Activated CD4-positive, alpha-beta memory T cell treated with anti-CD3 and anti-CD28 coated beads for 36 hours (primary cell): ENCODE results near the gene UBLCP1. TPM values are rescaled to one million over a fixed set of nuclear protein-coding genes. Genes with fewer than 3 reads are reported as not detected.
A peak's percentile ranks its signal among the peaks of the same experiment; 100 is the strongest.
"Not testable (repeated sequence)": the region's sequence is repeated elsewhere in the genome, so short reads cannot be mapped to it uniquely, and the experiment has no call there.

Experiments used
- CTCF ChIA-PET: fragments of 350-600 bp; sonication (Branson Sonifier 250); formaldehyde crosslinking; loops from one replicate; lab custom pipeline; 2021; ENCODE audit warnings: antibody characterized with exemption, inconsistent platforms; lab: Charles Lee
- POLR2A ChIA-PET: fragments of 350-600 bp; sonication (Branson Sonifier 250); formaldehyde crosslinking; loops from one replicate; lab custom pipeline; 2021; ENCODE audit warnings: antibody characterized with exemption; lab: Charles Lee
- DNase-seq: peaks from one replicate; pipeline ENCODE4 v3.0.0-alpha.2; 2020
- H3K27ac Mint-ChIP-seq: one replicate; pipeline ENCODE4 v1.8.0; 2021; ENCODE audit warnings: mixed read lengths
- H3K27me3 Mint-ChIP-seq: one replicate; pipeline ENCODE4 v1.8.0; 2021; ENCODE audit warnings: mixed read lengths
- H3K36me3 Mint-ChIP-seq: one replicate; pipeline ENCODE4 v1.8.0; 2021; ENCODE audit warnings: mixed read lengths
- H3K4me1 Mint-ChIP-seq: one replicate; pipeline ENCODE4 v1.8.0; 2021; ENCODE audit warnings: low read depth, mixed read lengths
- H3K4me3 Mint-ChIP-seq: one replicate; pipeline ENCODE4 v1.8.0; 2021; ENCODE audit warnings: mild to moderate bottlenecking, mixed read lengths
- H3K9me3 Mint-ChIP-seq: one replicate; pipeline ENCODE4 v1.8.0; 2021; ENCODE audit warnings: mixed read lengths
- intact Hi-C: fragments of 100-400 bp; cut with micrococcal nuclease; formaldehyde crosslinking; loops from one replicate; pipeline ENCODE4 v1.15.1; 2023
- total RNA-seq, 2 experiments: library from RNA; stranded (reverse); gene quantifications; one replicate each; pipeline ENCODE4 v1.2.3, GENCODE V29; 2021

UBLCP1 gene
- total RNA-seq, 2 experiments from 2014 or later, result 32.9 to 34.4 TPM

GRCh38 chr5:159257629-159258283 is 5.3 kb upstream of the UBLCP1 start:
- no peaks in the 10 kb centered on the region for H3K27me3 Mint-ChIP-seq
- peaks cover 8% of the 10 kb centered on the region for H3K4me1 Mint-ChIP-seq
- POLR2A ChIA-PET, result no interaction called here
- no peak overlapping the region for H3K27ac Mint-ChIP-seq
- peaks cover 2% of the 10 kb centered on the region for H3K36me3 Mint-ChIP-seq
- intact Hi-C loops, result no loop called here
- H3K4me3 Mint-ChIP-seq, result no peak overlapping the region
- H3K9me3 Mint-ChIP-seq, result no peaks in the 10 kb centered on the region
- no peak for DNase-seq
- CTCF ChIA-PET, result no interaction called here

- CTCF ChIA-PET, result interaction anchor here (0.6 kb wide), 1 partner anchor 289 kb away, joined by 3 read pairs; no protein-coding TSS in a partner anchor
- DNase-seq, result no peak
- H3K4me3 Mint-ChIP-seq, result no peak overlapping the region
- H3K27ac Mint-ChIP-seq, result no peak overlapping the region
- no peaks in the 10 kb centered on the region for H3K27me3 Mint-ChIP-seq
- POLR2A ChIA-PET, result no interaction called here
- H3K9me3 Mint-ChIP-seq, result no peaks in the 10 kb centered on the region
- intact Hi-C loops, result no loop called here
- H3K36me3 Mint-ChIP-seq, result peaks cover 2% of the 10 kb centered on the region
- H3K4me1 Mint-ChIP-seq, result peaks cover 8% of the 10 kb centered on the region
Observed at GRCh38 chr5:159258361-159258760, 4.7 kb upstream of the UBLCP1 start.

GRCh38 chr5:159260212-159260611 is 2.9 kb upstream of the UBLCP1 start:
- H3K27me3 Mint-ChIP-seq, H3K4me3 Mint-ChIP-seq, H3K27ac Mint-ChIP-seq, H3K36me3 Mint-ChIP-seq, H3K9me3 Mint-ChIP-seq, CTCF ChIA-PET, DNase-seq: not testable (repeated sequence)
- intact Hi-C loops, result loop anchor here (10.0 kb wide), 1 partner anchor 515 kb away; no protein-coding TSS in a partner anchor
- H3K4me1 Mint-ChIP-seq, result peaks cover 20% of the 10 kb centered on the region
- POLR2A ChIA-PET, result interaction anchor here (0.5 kb wide), 1 partner anchor 81 kb away, joined by 3 read pairs; no protein-coding TSS in a partner anchor

GRCh38 chr5:159262472-159262858 is 625 bp upstream of the UBLCP1 start:
- peaks cover 11% of the 10 kb centered on the region for H3K9me3 Mint-ChIP-seq
- no peaks in the 10 kb centered on the region for H3K27me3 Mint-ChIP-seq
- H3K36me3 Mint-ChIP-seq, result peaks cover 24% of the 10 kb centered on the region
- intact Hi-C loops, result loop anchor here (1.0 to 10.0 kb wide), 2 partner anchors 106 to 512 kb away; no protein-coding TSS in a partner anchor
- H3K4me3 Mint-ChIP-seq, result peak overlapping the region; percentile 97
- H3K4me1 Mint-ChIP-seq, result peaks cover 32% of the 10 kb centered on the region
- DNase-seq, result peak; percentile 18
- POLR2A ChIA-PET, result interaction anchor here (0.8 to 3.2 kb wide), 2 partner anchors 48 to 54 kb away, joined by 3 to 16 read pairs; no protein-coding TSS in a partner anchor
- H3K27ac Mint-ChIP-seq, result peak overlapping the region; percentile 94
- CTCF ChIA-PET, result interaction anchor here (1.1 to 2.1 kb wide), 3 partner anchors 54 to 106 kb away, joined by 3 to 14 read pairs (median 4); no protein-coding TSS in a partner anchor

GRCh38 chr5:159263569-159263905 is 447 bp downstream of the UBLCP1 start:
- Mint-ChIP-seq H3K4me3 (peak overlapping the region; percentile 97), H3K27ac (peak overlapping the region; percentile 94), H3K4me1 (peaks cover 38% of the 10 kb centered on the region), H3K36me3 (peaks cover 28% of the 10 kb centered on the region), H3K27me3 (no peaks in the 10 kb centered on the region), H3K9me3 (peaks cover 11% of the 10 kb centered on the region)
- no peak for DNase-seq
- ChIA-PET CTCF (interaction anchor here (1.0 to 1.7 kb wide), 2 partner anchors 107 to 131 kb away, joined by 3 to 8 read pairs; no protein-coding TSS in a partner anchor), POLR2A (interaction anchor here (3.2 kb wide), 1 partner anchor 55 kb away, joined by 16 read pairs; no protein-coding TSS in a partner anchor)
- intact Hi-C loops, result loop anchor here (1.0 to 10.0 kb wide), 4 partner anchors 23 to 511 kb away; partner anchors contain the start of gene RNF145

GRCh38 chr5:159266764-159267163 is 3.7 kb downstream of the UBLCP1 start:
- POLR2A ChIA-PET, H3K4me3 Mint-ChIP-seq, DNase-seq, H3K27me3 Mint-ChIP-seq, H3K27ac Mint-ChIP-seq, CTCF ChIA-PET: not testable (repeated sequence)
- intact Hi-C loops, result loop anchor here (10.0 kb wide), 1 partner anchor 508 kb away; no protein-coding TSS in a partner anchor
- Mint-ChIP-seq H3K9me3 (peaks cover 11% of the 10 kb centered on the region), H3K36me3 (peaks cover 44% of the 10 kb centered on the region), H3K4me1 (peaks cover 51% of the 10 kb centered on the region)

GRCh38 chr5:159269723-159270122 is 6.6 kb downstream of the UBLCP1 start:
- peaks cover 53% of the 10 kb centered on the region for H3K36me3 Mint-ChIP-seq
- DNase-seq, result no peak
- intact Hi-C loops, result loop anchor here (10.0 kb wide), 1 partner anchor 505 kb away; no protein-coding TSS in a partner anchor
- ChIA-PET POLR2A (no interaction called here), CTCF (no interaction called here)
- no peaks in the 10 kb centered on the region for H3K27me3 Mint-ChIP-seq
- H3K4me1 Mint-ChIP-seq, result peaks cover 33% of the 10 kb centered on the region
- H3K4me3 Mint-ChIP-seq, result no peak overlapping the region
- H3K27ac Mint-ChIP-seq, result peak overlapping the region; percentile 33
- H3K9me3 Mint-ChIP-seq, result peaks cover 11% of the 10 kb centered on the region

GRCh38 chr5:159273923-159274322 is 10.8 kb downstream of the UBLCP1 start:
- Mint-ChIP-seq H3K36me3 (peaks cover 44% of the 10 kb centered on the region), H3K4me3 (no peak overlapping the region)
- intact Hi-C loops, result no loop called here

GRCh38 chr5:159274676-159275075 is 11.6 kb downstream of the UBLCP1 start:
- no peak overlapping the region for H3K4me3 Mint-ChIP-seq
- intact Hi-C loops, result no loop called here
- POLR2A ChIA-PET, result no interaction called here

More at GRCh38 chr5:159273923-159274322, 10.8 kb downstream of the UBLCP1 start:
- Mint-ChIP-seq H3K27ac (no peak overlapping the region), H3K4me1 (peaks cover 14% of the 10 kb centered on the region), H3K9me3 (no peaks in the 10 kb centered on the region), H3K27me3 (no peaks in the 10 kb centered on the region)
- no peak for DNase-seq
- CTCF ChIA-PET, result interaction anchor here (1.0 to 2.2 kb wide), 3 partner anchors 42 to 117 kb away, joined by 3 to 8 read pairs (median 5); no protein-coding TSS in a partner anchor
- POLR2A ChIA-PET, result no interaction called here

GRCh38 chr5:159286420-159287035 is 23.4 kb downstream of the UBLCP1 start:
- no peak overlapping the region for H3K4me3 Mint-ChIP-seq
- peaks cover 8% of the 10 kb centered on the region for H3K36me3 Mint-ChIP-seq
- no peaks in the 10 kb centered on the region for H3K9me3 Mint-ChIP-seq
- no peak overlapping the region for H3K27ac Mint-ChIP-seq
- H3K4me1 Mint-ChIP-seq, result no peaks in the 10 kb centered on the region
- ChIA-PET CTCF (interaction anchor here (0.6 to 2.2 kb wide), 9 partner anchors 31 to 701 kb away, joined by 3 to 15 read pairs (median 3); no protein-coding TSS in a partner anchor), POLR2A (no interaction called here)
- no peaks in the 10 kb centered on the region for H3K27me3 Mint-ChIP-seq
- intact Hi-C loops, result loop anchor here (1.0 to 2.0 kb wide), 2 partner anchors 630 to 701 kb away; partner anchors contain the start of gene ADRA1B
- DNase-seq, result no peak

More at GRCh38 chr5:159274676-159275075, 11.6 kb downstream of the UBLCP1 start:
- Mint-ChIP-seq H3K4me1 (peaks cover 10% of the 10 kb centered on the region), H3K27me3 (no peaks in the 10 kb centered on the region), H3K36me3 (peaks cover 45% of the 10 kb centered on the region), H3K9me3 (no peaks in the 10 kb centered on the region), H3K27ac (no peak overlapping the region)
- no peak for DNase-seq
- CTCF ChIA-PET, result interaction anchor here (1.0 to 2.2 kb wide), 2 partner anchors 41 to 42 kb away, joined by 3 to 5 read pairs; no protein-coding TSS in a partner anchor

- Mint-ChIP-seq H3K27ac (no peak overlapping the region), H3K36me3 (peaks cover 2% of the 10 kb centered on the region), H3K9me3 (no peaks in the 10 kb centered on the region), H3K4me1 (no peaks in the 10 kb centered on the region), H3K4me3 (no peak overlapping the region), H3K27me3 (no peaks in the 10 kb centered on the region)
- ChIA-PET POLR2A (no interaction called here), CTCF (interaction anchor here (1.1 kb wide), 1 partner anchor 731 kb away, joined by 3 read pairs; no protein-coding TSS in a partner anchor)
- intact Hi-C loops, result no loop called here
- no peak for DNase-seq
Observed at GRCh38 chr5:159290741-159291140, 27.7 kb downstream of the UBLCP1 start.

- Mint-ChIP-seq H3K27me3 (no peaks in the 10 kb centered on the region), H3K9me3 (peaks cover 18% of the 10 kb centered on the region), H3K4me1 (no peaks in the 10 kb centered on the region), H3K4me3 (no peak overlapping the region), H3K27ac (no peak overlapping the region), H3K36me3 (peaks cover 18% of the 10 kb centered on the region)
- intact Hi-C loops, result no loop called here
- DNase-seq, result no peak
- POLR2A ChIA-PET, result no interaction called here
- CTCF ChIA-PET, result interaction anchor here (1.7 kb wide), 1 partner anchor 138 kb away, joined by 6 read pairs; no protein-coding TSS in a partner anchor
Observed at GRCh38 chr5:159294921-159295320, 31.8 kb downstream of the UBLCP1 start.
